NCI-H82 treated with DMSO at 0.1 percent for 48 hours (cell line): ENCODE data around the gene F5.

Source experiments
- DNase-seq: peaks from one replicate; lab custom pipeline; 2025; ENCODE audit not compliant: unreplicated experiment; lab: John Stamatoyannopoulos, UW

Gene F5

GRCh38 chr1:169586395-169587255, at the start of gene F5:
Gene F5, minus strand, starts transcription at chr1:169586481. Its CDS starts 95 bp downstream, at chr1:169586386.
- peak; percentile 27 for DNase-seq

- no peak for DNase-seq
These were observed 48.6 kb upstream of the F5 start for GRCh38 chr1:169634877-169635276.

GRCh38 chr1:169634145-169634544, 47.9 kb upstream of the F5 start:
- DNase-seq = no peak

GRCh38 chr1:169631249-169631648, 45.0 kb upstream of the F5 start:
- no peak for DNase-seq

- no peak for DNase-seq
These were observed 43.7 kb upstream of the F5 start, which contains the start of gene SELP for GRCh38 chr1:169630006-169630405. Gene SELP, minus strand, starts transcription at chr1:169630124. Its CDS starts 50 bp downstream, at chr1:169630074.

- no peak for DNase-seq
These were observed 38.6 kb upstream of the F5 start for GRCh38 chr1:169624912-169625311.

- no peak for DNase-seq
These were observed 37.8 kb upstream of the F5 start for GRCh38 chr1:169624122-169624521.

GRCh38 chr1:169623132-169623926, 37.0 kb upstream of the F5 start:
- DNase-seq = no peak

- no peak for DNase-seq
These were observed 34.3 kb upstream of the F5 start for GRCh38 chr1:169620565-169620964.

GRCh38 chr1:169618367-169618766, 32.1 kb upstream of the F5 start:
- no peak for DNase-seq

GRCh38 chr1:169615803-169616202, 29.5 kb upstream of the F5 start:
- no peak for DNase-seq

GRCh38 chr1:169610858-169611257, 24.6 kb upstream of the F5 start:
- DNase-seq = no peak

GRCh38 chr1:169610108-169610507, 23.8 kb upstream of the F5 start:
- DNase-seq = no peak

GRCh38 chr1:169608226-169608625, 21.9 kb upstream of the F5 start:
- DNase-seq = no peak

- DNase-seq = no peak
These were observed 18.7 kb upstream of the F5 start for GRCh38 chr1:169604781-169605560.

- no peak for DNase-seq
These were observed 15.0 kb upstream of the F5 start for GRCh38 chr1:169601096-169601881.

- no peak for DNase-seq
These were observed 9.8 kb upstream of the F5 start for GRCh38 chr1:169595764-169596711.

GRCh38 chr1:169594391-169594790, 8.1 kb upstream of the F5 start:
- DNase-seq = no peak

- no peak for DNase-seq
These were observed 4.7 kb upstream of the F5 start for GRCh38 chr1:169590932-169591331.
